ENCODE data around the gene FAM241A.

DNA sequence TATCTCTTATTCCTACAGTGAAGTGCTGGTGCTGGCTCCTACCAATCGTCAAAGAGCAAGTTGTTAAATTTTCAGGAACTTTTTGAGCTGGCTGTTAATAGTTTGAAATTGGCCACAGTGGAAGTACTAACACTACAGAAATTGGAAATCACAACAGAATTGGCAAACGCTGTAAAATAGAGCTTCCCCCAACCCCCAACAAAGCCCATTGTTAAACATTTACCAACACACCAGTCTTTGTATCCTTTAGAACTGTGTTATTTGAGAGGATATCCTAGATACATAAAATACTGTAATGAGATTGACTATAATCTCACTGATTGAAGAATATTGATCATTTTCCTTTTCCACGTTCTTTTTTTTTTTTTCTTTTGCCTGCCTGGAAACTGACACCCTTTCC, 37.4 kb downstream of the FAM241A start:
- TF ChIP-seq, protein P1, sequence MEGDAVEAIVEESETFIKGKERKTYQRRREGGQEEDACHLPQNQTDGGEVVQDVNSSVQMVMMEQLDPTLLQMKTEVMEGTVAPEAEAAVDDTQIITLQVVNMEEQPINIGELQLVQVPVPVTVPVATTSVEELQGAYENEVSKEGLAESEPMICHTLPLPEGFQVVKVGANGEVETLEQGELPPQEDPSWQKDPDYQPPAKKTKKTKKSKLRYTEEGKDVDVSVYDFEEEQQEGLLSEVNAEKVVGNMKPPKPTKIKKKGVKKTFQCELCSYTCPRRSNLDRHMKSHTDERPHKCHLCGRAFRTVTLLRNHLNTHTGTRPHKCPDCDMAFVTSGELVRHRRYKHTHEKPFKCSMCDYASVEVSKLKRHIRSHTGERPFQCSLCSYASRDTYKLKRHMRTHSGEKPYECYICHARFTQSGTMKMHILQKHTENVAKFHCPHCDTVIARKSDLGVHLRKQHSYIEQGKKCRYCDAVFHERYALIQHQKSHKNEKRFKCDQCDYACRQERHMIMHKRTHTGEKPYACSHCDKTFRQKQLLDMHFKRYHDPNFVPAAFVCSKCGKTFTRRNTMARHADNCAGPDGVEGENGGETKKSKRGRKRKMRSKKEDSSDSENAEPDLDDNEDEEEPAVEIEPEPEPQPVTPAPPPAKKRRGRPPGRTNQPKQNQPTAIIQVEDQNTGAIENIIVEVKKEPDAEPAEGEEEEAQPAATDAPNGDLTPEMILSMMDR (IDR thresholded peaks at IDR 0.05; ENCODE audit: low read length): no peak
- no peak for TF ChIP-seq EZH2 (IDR thresholded peaks at IDR 0.05; ENCODE audit: borderline replicate concordance, low read length)

Measured in OCI-LY1 (cell line).